Fibroblast of mammary gland (primary cell): ENCODE data around the gene UPF1.
"Not testable (repeated sequence)": the region's sequence is repeated elsewhere in the genome, so short reads cannot be mapped to it uniquely, and the experiment has no call there.

Experiments
- DNase-seq: peaks from one replicate; pipeline ENCODE4 v3.0.0-alpha.2; 2010; ENCODE audit warnings: low read depth
- H3K4me3 ChIP-seq: 2 replicates; pipeline ENCODE4 v1.5.1; 2011; ENCODE audit warnings: low read depth, mild to moderate bottlenecking, low read length, moderate library complexity; ENCODE audit not compliant: control insufficient read depth
- TF ChIP-seq, protein P1 (sequence below): conservative IDR thresholded peaks from 2 replicates; pipeline ENCODE4 v1.5.1; 2011; ENCODE audit warnings: low read depth, low read length, inconsistent platforms; ENCODE audit not compliant: control insufficient read depth, insufficient read depth

UPF1 gene

GRCh38 chr19:18804643-18805042, 27.1 kb upstream of the UPF1 start:
- H3K4me3 ChIP-seq: no peak overlapping the region
- TF ChIP-seq, protein P1, sequence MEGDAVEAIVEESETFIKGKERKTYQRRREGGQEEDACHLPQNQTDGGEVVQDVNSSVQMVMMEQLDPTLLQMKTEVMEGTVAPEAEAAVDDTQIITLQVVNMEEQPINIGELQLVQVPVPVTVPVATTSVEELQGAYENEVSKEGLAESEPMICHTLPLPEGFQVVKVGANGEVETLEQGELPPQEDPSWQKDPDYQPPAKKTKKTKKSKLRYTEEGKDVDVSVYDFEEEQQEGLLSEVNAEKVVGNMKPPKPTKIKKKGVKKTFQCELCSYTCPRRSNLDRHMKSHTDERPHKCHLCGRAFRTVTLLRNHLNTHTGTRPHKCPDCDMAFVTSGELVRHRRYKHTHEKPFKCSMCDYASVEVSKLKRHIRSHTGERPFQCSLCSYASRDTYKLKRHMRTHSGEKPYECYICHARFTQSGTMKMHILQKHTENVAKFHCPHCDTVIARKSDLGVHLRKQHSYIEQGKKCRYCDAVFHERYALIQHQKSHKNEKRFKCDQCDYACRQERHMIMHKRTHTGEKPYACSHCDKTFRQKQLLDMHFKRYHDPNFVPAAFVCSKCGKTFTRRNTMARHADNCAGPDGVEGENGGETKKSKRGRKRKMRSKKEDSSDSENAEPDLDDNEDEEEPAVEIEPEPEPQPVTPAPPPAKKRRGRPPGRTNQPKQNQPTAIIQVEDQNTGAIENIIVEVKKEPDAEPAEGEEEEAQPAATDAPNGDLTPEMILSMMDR: no peak
- DNase-seq: no peak

- DNase-seq: no peak
- no peak overlapping the region for H3K4me3 ChIP-seq
- TF ChIP-seq, protein P1: no peak
Observed at GRCh38 chr19:18807861-18808331, 23.9 kb upstream of the UPF1 start.

- TF ChIP-seq, protein P1: no peak
- no peak overlapping the region for H3K4me3 ChIP-seq
- DNase-seq: peak; percentile 89
Observed at GRCh38 chr19:18809149-18809868, 22.4 kb upstream of the UPF1 start.

GRCh38 chr19:18811638-18812037, 20.1 kb upstream of the UPF1 start:
- not testable (repeated sequence) for DNase-seq, H3K4me3 ChIP-seq

- no peak overlapping the region for H3K4me3 ChIP-seq
- peak; percentile 34 for DNase-seq
- TF ChIP-seq, protein P1: no peak
Observed at GRCh38 chr19:18814063-18814462, 17.7 kb upstream of the UPF1 start.

- H3K4me3 ChIP-seq: no peak overlapping the region
- no peak for DNase-seq
- TF ChIP-seq, protein P1: no peak
Observed at GRCh38 chr19:18815673-18816072, 16.1 kb upstream of the UPF1 start.

DNA sequence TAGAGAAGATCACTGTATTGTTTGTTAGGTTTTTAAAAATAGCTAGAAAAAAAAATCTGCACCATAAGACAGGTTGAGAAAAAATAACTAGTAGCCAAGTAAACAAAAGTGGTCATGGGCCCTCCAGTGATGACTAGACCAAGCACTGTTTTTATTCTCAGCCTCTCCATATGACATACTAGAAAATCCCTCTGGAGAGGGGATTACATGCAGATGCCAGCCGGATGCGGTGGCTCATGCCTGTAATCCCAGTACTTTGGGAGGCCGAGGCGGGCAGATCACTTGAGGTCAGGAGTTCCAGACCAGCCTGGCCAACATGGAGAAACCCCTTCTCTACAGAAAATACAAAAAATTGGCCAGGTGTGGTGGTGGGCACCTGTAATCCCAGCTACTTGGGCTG, 15.1 kb upstream of the UPF1 start:
- H3K4me3 ChIP-seq, DNase-seq: not testable (repeated sequence)

DNA sequence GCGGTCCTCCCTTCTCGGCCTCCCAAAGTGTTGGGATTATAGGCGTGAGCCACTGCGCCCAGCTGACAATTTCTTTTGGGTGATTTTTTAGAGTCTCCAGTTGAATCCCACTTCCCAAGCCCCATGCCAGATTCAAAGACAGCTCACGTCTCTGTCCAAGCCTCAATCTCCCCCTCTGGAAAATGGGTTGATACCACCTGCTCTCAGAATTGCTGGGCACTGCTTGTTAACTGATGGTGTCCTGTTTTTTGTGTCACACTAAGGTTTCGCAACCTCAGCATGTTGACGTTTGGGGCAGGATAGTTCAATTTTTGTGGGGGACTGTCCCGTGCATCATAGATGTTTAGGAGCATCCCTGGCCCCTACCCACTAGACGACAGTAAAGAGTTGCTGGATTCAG, 14.2 kb upstream of the UPF1 start:
- no peak overlapping the region for H3K4me3 ChIP-seq
- DNase-seq: no peak
- TF ChIP-seq, protein P1: no peak
